HepG2 (cell line): ENCODE results near the gene RASD1. TPM values are rescaled to one million over a fixed set of nuclear protein-coding genes. Genes with fewer than 3 reads are reported as not detected.

Source experiments
- ATF1 ChIP-seq: IDR thresholded peaks from 2 replicates; pipeline ENCODE4 v1.6.1; 2016; ENCODE audit warnings: mild to moderate bottlenecking, control low read depth
- ATF5 ChIP-seq: sonication (generic); formaldehyde crosslinking; IDR thresholded peaks from 2 replicates; pipeline ENCODE4 v1.4.0; 2020; ENCODE audit warnings: mild to moderate bottlenecking, low read depth, missing genetic modification reagents
- HOXA7 ChIP-seq: sonication (generic); formaldehyde crosslinking; IDR thresholded peaks from 2 replicates; pipeline ENCODE4 v1.8.1; 2022; ENCODE audit warnings: mild to moderate bottlenecking, missing genetic modification reagents, moderate library complexity
- MAFF ChIP-seq: IDR thresholded peaks from 2 replicates; pipeline ENCODE4 v1.6.1; 2011; ENCODE audit warnings: low read depth, low read length, improper control_type of control experiment
- PTBP1 ChIP-seq: fragments of 200-400 bp; formaldehyde crosslinking; IDR thresholded peaks from 2 replicates; pipeline ENCODE4 v1.6.1; 2018; ENCODE audit warnings: low read length, low read depth; ENCODE audit not compliant: poor library complexity, severe bottlenecking
- RBM39 ChIP-seq: fragments of 200-400 bp; formaldehyde crosslinking; IDR thresholded peaks from one replicate; pipeline ENCODE4 v1.6.1; 2018; ENCODE audit warnings: antibody characterized with exemption, mild to moderate bottlenecking, low read depth, low read length; ENCODE audit not compliant: poor library complexity, severe bottlenecking
- RXRA ChIP-seq: sonication (generic); formaldehyde crosslinking; IDR thresholded peaks from 2 replicates; pipeline ENCODE4 v1.5.1; 2020; ENCODE audit warnings: missing genetic modification reagents
- SMAD1 ChIP-seq: sonication (generic); formaldehyde crosslinking; IDR thresholded peaks from 2 replicates; pipeline ENCODE4 v1.4.0; 2020; ENCODE audit warnings: missing genetic modification reagents, low read depth, mild to moderate bottlenecking, borderline replicate concordance
- SP5 ChIP-seq: IDR thresholded peaks from 2 replicates; pipeline ENCODE4 v1.6.1; 2016; ENCODE audit warnings: low read depth, borderline replicate concordance
- THAP8 ChIP-seq: sonication (generic); formaldehyde crosslinking; IDR thresholded peaks from 2 replicates; pipeline ENCODE4 v1.5.1; 2020; ENCODE audit warnings: missing genetic modification reagents, mild to moderate bottlenecking, borderline replicate concordance
- XRCC5 ChIP-seq: fragments of 200-400 bp; formaldehyde crosslinking; optimal IDR thresholded peaks from 2 replicates; pipeline ENCODE3; 2017; ENCODE audit warnings: mild to moderate bottlenecking, low read length
- ZC3H13 ChIP-seq: sonication (generic); formaldehyde crosslinking; IDR thresholded peaks from 2 replicates; pipeline ENCODE4 v1.8.1; 2023; ENCODE audit warnings: mild to moderate bottlenecking, missing genetic modification reagents, moderate library complexity
- ZNF232 ChIP-seq: sonication (generic); formaldehyde crosslinking; IDR thresholded peaks from 2 replicates; pipeline ENCODE4 v1.4.0; 2020; ENCODE audit warnings: missing genetic modification reagents, borderline replicate concordance
- ZNF781 ChIP-seq: sonication (generic); formaldehyde crosslinking; IDR thresholded peaks from 2 replicates; pipeline ENCODE4 v1.5.1; 2020; ENCODE audit warnings: borderline replicate concordance, mild to moderate bottlenecking, missing genetic modification reagents; ENCODE audit errors: not compliant biosample characterization
- polyA plus RNA-seq, 8 experiments: library from polyadenylated mRNA; depleted of rRNA in 3 of 8; stranded (reverse) in 7 of 8; unstranded in 1 of 8; fragments of >200 nt; fragmentation: Illumina TruSeq in 4 of 8; extraction: Trizol in 4 of 8; gene quantifications; 2 replicates each; pipeline versions ENCODE4 v1.2.1 to v1.2.3, GENCODE V29; 2011 to 2016; ENCODE audit warnings: low read depth in 4 of 8, missing spikeins in 1 of 8, mixed read lengths in 1 of 8; ENCODE audit not compliant: insufficient read depth in 1 of 8
- total RNA-seq, 5 experiments: library from RNA; depleted of rRNA; stranded (reverse); fragments of >200 nt; fragmentation: Illumina TruSeq; extraction: Trizol; gene quantifications; 2 replicates each; pipeline ENCODE4 v1.2.3, GENCODE V29; 2016; ENCODE audit warnings: low read depth in 1 of 5
- TF ChIP-seq, protein P1 (sequence below): IDR thresholded peaks from 2 replicates; pipeline ENCODE4 v1.6.1; 2016; ENCODE audit warnings: missing compliant biosample characterization, missing genetic modification reagents, borderline replicate concordance
- TF ChIP-seq, protein P2 (sequence below): sonication (generic); formaldehyde crosslinking; IDR thresholded peaks from 2 replicates; pipeline ENCODE4 v1.4.0; 2020; ENCODE audit warnings: mild to moderate bottlenecking, missing genetic modification reagents
- TF ChIP-seq, protein P3 (sequence below), 2 experiments: IDR thresholded peaks; 2 replicates each; pipeline ENCODE4 v1.6.1; 2011 to 2012; ENCODE audit warnings: low read length in 2 of 2, borderline replicate concordance in 1 of 2, low read depth in 1 of 2, mild to moderate bottlenecking in 1 of 2, moderate library complexity in 1 of 2
- TF ChIP-seq, protein P4 (sequence below): sonication (generic); formaldehyde crosslinking; IDR thresholded peaks from 2 replicates; pipeline ENCODE4 v1.4.0; 2020; ENCODE audit warnings: missing genetic modification reagents

RASD1 gene
- total and polyA plus RNA-seq, 2 of the 13 experiments (the other 11 are each of a cell fraction or from before 2014, with no cell fraction given): 1.6 to 4.2 TPM

DNA sequence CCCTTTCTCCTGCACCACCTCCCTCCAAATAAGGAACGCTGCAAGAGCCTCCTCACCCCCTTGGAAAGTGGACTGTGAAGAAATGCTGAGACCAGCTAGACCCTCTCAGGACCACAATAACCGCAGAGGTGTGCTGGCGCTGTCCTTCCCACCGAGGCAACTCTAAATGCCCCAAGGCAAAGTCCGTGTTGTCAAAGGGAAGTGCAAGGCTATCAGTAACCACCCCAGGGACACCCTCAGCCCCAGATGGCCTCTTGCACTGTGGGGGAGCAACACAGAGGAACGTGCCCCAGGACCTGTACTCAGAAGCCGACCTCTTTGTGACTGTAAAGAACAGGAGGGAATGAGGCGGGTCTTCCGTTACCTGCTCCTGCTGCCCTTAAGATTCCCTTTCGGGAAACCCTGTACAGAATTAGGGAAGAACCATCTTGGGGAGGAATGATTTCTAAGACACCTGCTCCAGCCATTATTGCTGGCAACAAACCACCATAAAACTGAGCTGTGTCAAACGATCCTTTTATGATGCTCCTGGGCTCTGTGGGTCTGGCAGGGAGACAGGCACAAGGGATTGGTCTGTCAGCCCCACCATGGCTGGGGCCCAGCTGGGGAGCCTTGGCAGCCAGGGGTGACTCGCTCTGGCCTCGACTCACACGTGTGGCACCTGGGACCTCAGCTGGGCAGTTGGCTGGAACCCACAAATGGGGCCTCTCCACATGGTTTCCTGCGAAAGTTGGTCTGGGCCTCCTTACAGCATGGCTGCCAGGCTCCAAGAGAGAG, 34.0 kb downstream of the RASD1 start (continued):
- TF ChIP-seq, protein P1, sequence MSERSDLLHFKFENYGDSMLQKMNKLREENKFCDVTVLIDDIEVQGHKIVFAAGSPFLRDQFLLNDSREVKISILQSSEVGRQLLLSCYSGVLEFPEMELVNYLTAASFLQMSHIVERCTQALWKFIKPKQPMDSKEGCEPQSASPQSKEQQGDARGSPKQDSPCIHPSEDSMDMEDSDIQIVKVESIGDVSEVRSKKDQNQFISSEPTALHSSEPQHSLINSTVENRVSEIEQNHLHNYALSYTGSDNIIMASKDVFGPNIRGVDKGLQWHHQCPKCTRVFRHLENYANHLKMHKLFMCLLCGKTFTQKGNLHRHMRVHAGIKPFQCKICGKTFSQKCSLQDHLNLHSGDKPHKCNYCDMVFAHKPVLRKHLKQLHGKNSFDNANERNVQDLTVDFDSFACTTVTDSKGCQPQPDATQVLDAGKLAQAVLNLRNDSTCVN (CRISPR knock-in tag): peak; percentile 41; the same call in 1 of the 2 replicates
- TF ChIP-seq MAFF (no peak), SP5 (CRISPR knock-in tag) (peak; percentile 80; the same call in 1 of the 2 replicates), ATF1 (CRISPR knock-in tag) (no peak), HOXA7 (CRISPR knock-in tag) (no peak), ZNF781 (CRISPR knock-in tag) (no peak), SMAD1 (no peak), RBM39 (no peak), RXRA (CRISPR knock-in tag) (peak; percentile 92), PTBP1 (no peak), XRCC5 (no peak), ATF5 (no peak), ZC3H13 (peak; percentile 85), THAP8 (CRISPR knock-in tag) (no peak), ZNF232 (CRISPR knock-in tag) (no peak; the same call in 1 of the 2 replicates)
- TF ChIP-seq, protein P2, sequence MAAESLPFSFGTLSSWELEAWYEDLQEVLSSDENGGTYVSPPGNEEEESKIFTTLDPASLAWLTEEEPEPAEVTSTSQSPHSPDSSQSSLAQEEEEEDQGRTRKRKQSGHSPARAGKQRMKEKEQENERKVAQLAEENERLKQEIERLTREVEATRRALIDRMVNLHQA (CRISPR knock-in tag): no peak
- TF ChIP-seq, protein P3, sequence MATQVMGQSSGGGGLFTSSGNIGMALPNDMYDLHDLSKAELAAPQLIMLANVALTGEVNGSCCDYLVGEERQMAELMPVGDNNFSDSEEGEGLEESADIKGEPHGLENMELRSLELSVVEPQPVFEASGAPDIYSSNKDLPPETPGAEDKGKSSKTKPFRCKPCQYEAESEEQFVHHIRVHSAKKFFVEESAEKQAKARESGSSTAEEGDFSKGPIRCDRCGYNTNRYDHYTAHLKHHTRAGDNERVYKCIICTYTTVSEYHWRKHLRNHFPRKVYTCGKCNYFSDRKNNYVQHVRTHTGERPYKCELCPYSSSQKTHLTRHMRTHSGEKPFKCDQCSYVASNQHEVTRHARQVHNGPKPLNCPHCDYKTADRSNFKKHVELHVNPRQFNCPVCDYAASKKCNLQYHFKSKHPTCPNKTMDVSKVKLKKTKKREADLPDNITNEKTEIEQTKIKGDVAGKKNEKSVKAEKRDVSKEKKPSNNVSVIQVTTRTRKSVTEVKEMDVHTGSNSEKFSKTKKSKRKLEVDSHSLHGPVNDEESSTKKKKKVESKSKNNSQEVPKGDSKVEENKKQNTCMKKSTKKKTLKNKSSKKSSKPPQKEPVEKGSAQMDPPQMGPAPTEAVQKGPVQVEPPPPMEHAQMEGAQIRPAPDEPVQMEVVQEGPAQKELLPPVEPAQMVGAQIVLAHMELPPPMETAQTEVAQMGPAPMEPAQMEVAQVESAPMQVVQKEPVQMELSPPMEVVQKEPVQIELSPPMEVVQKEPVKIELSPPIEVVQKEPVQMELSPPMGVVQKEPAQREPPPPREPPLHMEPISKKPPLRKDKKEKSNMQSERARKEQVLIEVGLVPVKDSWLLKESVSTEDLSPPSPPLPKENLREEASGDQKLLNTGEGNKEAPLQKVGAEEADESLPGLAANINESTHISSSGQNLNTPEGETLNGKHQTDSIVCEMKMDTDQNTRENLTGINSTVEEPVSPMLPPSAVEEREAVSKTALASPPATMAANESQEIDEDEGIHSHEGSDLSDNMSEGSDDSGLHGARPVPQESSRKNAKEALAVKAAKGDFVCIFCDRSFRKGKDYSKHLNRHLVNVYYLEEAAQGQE (IDR thresholded peaks at IDR 0.05; ENCODE audit: borderline replicate concordance in 1 of 2, low read depth in 1 of 2, low read length in 2 of 2): peak in 1 of 2 experiments; percentile 22; a peak in 1 of 4 replicates
- TF ChIP-seq, protein P4, sequence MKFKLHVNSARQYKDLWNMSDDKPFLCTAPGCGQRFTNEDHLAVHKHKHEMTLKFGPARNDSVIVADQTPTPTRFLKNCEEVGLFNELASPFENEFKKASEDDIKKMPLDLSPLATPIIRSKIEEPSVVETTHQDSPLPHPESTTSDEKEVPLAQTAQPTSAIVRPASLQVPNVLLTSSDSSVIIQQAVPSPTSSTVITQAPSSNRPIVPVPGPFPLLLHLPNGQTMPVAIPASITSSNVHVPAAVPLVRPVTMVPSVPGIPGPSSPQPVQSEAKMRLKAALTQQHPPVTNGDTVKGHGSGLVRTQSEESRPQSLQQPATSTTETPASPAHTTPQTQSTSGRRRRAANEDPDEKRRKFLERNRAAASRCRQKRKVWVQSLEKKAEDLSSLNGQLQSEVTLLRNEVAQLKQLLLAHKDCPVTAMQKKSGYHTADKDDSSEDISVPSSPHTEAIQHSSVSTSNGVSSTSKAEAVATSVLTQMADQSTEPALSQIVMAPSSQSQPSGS: no peak
